Astrocyte (in vitro differentiated cells and primary cell): ENCODE results near the gene BRF1.

Experiments
- CTCF ChIP-seq: IDR thresholded peaks from 2 replicates; pipeline ENCODE4 v1.5.1; 2011; ENCODE audit warnings: low read depth, mild to moderate bottlenecking, inconsistent platforms, low read length, moderate library complexity; ENCODE audit not compliant: insufficient read depth
- EZH2 ChIP-seq: IDR thresholded peaks from 2 replicates; pipeline ENCODE4 v1.6.1; 2012; ENCODE audit warnings: mild to moderate bottlenecking, low read length, inconsistent platforms; ENCODE audit not compliant: insufficient read depth

DNA sequence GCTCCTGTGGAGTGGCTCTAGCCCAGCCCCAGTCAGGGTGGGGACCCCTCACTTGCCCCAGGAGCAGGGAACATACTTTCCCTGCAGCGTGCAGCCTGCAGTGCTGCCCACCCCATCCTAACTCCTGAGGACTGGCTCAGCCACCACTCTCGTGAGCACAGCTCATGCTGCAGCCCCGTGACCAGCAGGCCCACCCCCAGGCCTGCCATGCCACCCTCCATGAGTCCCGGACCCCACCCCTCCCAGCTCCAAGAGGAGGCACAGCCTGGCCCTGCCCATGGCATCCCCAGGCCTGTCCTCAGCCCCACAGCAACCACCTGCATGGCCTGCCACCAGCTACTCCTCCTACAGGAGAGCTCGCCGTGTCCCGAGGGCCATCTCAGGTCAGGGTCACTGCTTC is 128.3 kb downstream of the BRF1 start:
- TF ChIP-seq CTCF (no peak), EZH2 (no peak)
